ENCODE measurements around the gene ZNF774. TPM values are rescaled to one million over a fixed set of nuclear protein-coding genes. Genes with fewer than 3 reads are reported as not detected.

The ZNF774 gene
- total and polyA plus RNA-seq, 2 of the 13 experiments (the other 11 are each of a cell fraction or from before 2014, with no cell fraction given) = 0.59 to 1.4 TPM

- Histone ChIP-seq H3K9me3 (ENCODE audit: low read length) (no peaks in the 10 kb centered on the region), H3K9ac (ENCODE audit: insufficient read depth, low read depth, low read length) (no peak overlapping the region), H3K79me2 (ENCODE audit: insufficient read depth, low read length) (peaks cover 52% of the 10 kb centered on the region), H3K4me3 (replicated peaks in 1 of 3; ENCODE audit: insufficient read depth in 1 of 3, low read depth in 2 of 3, low read length in 3 of 3) (no peak overlapping the region), H3K27me3 (ENCODE audit: control insufficient read depth in 1 of 2, insufficient read depth in 2 of 2, low read length in 2 of 2) (no peaks in the 10 kb centered on the region), H3K36me3 (replicated peaks in 1 of 2; ENCODE audit: control insufficient read depth in 1 of 2, insufficient read depth in 2 of 2, low read length in 2 of 2) (no peaks in the 10 kb centered on the region), H3K4me2 (ENCODE audit: low read depth, low read length) (no peak overlapping the region), H3K4me1 (ENCODE audit: insufficient read depth, low read length) (peaks cover 29% of the 10 kb centered on the region), H3K27ac (ENCODE audit: extremely low read length, insufficient read depth, low read length) (no peak overlapping the region), H4K20me1 (ENCODE audit: insufficient read depth, low read length) (no peaks in the 10 kb centered on the region), H2AFZ (ENCODE audit: low read length) (no peak overlapping the region)
- FAIRE-seq (peak; percentile 37), DNase-seq (ENCODE audit: low spot score) (no peak), ATAC-seq (no peak)
- POLR2A ChIA-PET = no interaction called here
- intact Hi-C loops (cut with micrococcal nuclease; ENCODE audit: unreplicated experiment) = no loop called here
- no TSS peak for BruUV-seq (replicated peaks)
- TF ChIP-seq SRY (CRISPR knock-in tag; IDR thresholded peaks at IDR 0.05) = no peak
- TF ChIP-seq ZNF782 (CRISPR knock-in tag; IDR thresholded peaks at IDR 0.05; ENCODE audit: borderline replicate concordance) = no peak
- TF ChIP-seq, protein P1, sequence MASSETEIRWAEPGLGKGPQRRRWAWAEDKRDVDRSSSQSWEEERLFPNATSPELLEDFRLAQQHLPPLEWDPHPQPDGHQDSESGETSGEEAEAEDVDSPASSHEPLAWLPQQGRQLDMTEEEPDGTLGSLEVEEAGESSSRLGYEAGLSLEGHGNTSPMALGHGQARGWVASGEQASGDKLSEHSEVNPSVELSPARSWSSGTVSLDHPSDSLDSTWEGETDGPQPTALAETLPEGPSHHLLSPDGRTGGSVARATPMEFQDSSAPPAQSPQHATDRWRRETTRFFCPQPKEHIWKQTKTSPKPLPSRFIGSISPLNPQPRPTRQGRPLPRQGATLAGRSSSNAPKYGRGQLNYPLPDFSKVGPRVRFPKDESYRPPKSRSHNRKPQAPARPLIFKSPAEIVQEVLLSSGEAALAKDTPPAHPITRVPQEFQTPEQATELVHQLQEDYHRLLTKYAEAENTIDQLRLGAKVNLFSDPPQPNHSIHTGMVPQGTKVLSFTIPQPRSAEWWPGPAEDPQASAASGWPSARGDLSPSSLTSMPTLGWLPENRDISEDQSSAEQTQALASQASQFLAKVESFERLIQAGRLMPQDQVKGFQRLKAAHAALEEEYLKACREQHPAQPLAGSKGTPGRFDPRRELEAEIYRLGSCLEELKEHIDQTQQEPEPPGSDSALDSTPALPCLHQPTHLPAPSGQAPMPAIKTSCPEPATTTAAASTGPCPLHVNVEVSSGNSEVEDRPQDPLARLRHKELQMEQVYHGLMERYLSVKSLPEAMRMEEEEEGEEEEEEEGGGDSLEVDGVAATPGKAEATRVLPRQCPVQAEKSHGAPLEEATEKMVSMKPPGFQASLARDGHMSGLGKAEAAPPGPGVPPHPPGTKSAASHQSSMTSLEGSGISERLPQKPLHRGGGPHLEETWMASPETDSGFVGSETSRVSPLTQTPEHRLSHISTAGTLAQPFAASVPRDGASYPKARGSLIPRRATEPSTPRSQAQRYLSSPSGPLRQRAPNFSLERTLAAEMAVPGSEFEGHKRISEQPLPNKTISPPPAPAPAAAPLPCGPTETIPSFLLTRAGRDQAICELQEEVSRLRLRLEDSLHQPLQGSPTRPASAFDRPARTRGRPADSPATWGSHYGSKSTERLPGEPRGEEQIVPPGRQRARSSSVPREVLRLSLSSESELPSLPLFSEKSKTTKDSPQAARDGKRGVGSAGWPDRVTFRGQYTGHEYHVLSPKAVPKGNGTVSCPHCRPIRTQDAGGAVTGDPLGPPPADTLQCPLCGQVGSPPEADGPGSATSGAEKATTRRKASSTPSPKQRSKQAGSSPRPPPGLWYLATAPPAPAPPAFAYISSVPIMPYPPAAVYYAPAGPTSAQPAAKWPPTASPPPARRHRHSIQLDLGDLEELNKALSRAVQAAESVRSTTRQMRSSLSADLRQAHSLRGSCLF (CRISPR knock-in tag; IDR thresholded peaks at IDR 0.05; ENCODE audit: borderline replicate concordance) = no peak
- in situ Hi-C loops (cut with HindIII; ENCODE audit: extremely low pct_ligation_motif_present, low pct_unique_long_range_greater_than_20kb) = no loop called here
- WGBS (ENCODE audit: low lambda C conversion rate) = 98% methylated on average over 3 of the region's 3 CpGs
- CTCF ChIA-PET (ENCODE audit: low intra/inter-chr PET ratio, low total read pairs) = no interaction called here
Observed at GRCh38 chr15:90405055-90405607, 53.0 kb downstream of the ZNF774 start.
